WTC11 (cell line): Measurements from ENCODE around the gene CCDC172. TPM values are rescaled to one million over a fixed set of nuclear protein-coding genes. Genes with fewer than 3 reads are reported as not detected.

Source experiments
- ATAC-seq: fragments of 200-7000 bp; cut with Tn5 transposase; 2 replicates; pipeline ENCODE4 v1.10.0; 2021; ENCODE audit warnings: mild to moderate bottlenecking, moderate library complexity
- CTCF ChIA-PET: fragments of 300-600 bp; sonication (Branson Sonifier 250); formaldehyde crosslinking; loops from one replicate; lab custom pipeline; 2021; ENCODE audit warnings: antibody characterized with exemption; lab: Charles Lee
- POLR2A ChIA-PET: fragments of 350-600 bp; sonication (Branson Sonifier 250); formaldehyde crosslinking; loops from one replicate; lab custom pipeline; 2021; ENCODE audit warnings: antibody characterized with exemption; lab: Charles Lee
- DNase-seq: peaks from one replicate; pipeline ENCODE4 v3.0.0; 2021; ENCODE audit warnings: low spot score
- H3K27ac Mint-ChIP-seq: 2 replicates; pipeline ENCODE4 v1.8.0; 2021; ENCODE audit warnings: mixed read lengths
- H3K27me3 Mint-ChIP-seq: 2 replicates; pipeline ENCODE4 v1.8.0; 2021; ENCODE audit warnings: low read depth, mild to moderate bottlenecking, moderate library complexity, mixed read lengths
- H3K36me3 Mint-ChIP-seq: 2 replicates; pipeline ENCODE4 v1.8.0; 2021; ENCODE audit warnings: mixed read lengths
- H3K4me1 Mint-ChIP-seq: 2 replicates; pipeline ENCODE4 v1.8.0; 2022; ENCODE audit warnings: mixed read lengths
- H3K4me3 Mint-ChIP-seq: 2 replicates; pipeline ENCODE4 v1.8.0; 2021; ENCODE audit warnings: mild to moderate bottlenecking, moderate library complexity, mixed read lengths
- H3K9me3 Mint-ChIP-seq: 2 replicates; pipeline ENCODE4 v1.8.0; 2021; ENCODE audit warnings: mixed read lengths
- CBFB ChIP-seq: sonication (generic); formaldehyde crosslinking; IDR thresholded peaks from 2 replicates; pipeline ENCODE4 v1.8.1; 2022; ENCODE audit warnings: mild to moderate bottlenecking, low read depth, missing genetic modification reagents
- ELF4 ChIP-seq: sonication (generic); formaldehyde crosslinking; IDR thresholded peaks from 2 replicates; pipeline ENCODE4 v1.8.1; 2022; ENCODE audit warnings: low read depth, mild to moderate bottlenecking, moderate library complexity, missing genetic modification reagents
- EMX1 ChIP-seq: fragments of 250-450 bp; sonication (Bioruptor Pico); IDR thresholded peaks from 2 replicates; pipeline ENCODE4 v1.8.0; 2021; ENCODE audit warnings: mild to moderate bottlenecking
- ETV6 ChIP-seq: sonication (generic); formaldehyde crosslinking; IDR thresholded peaks from 2 replicates; pipeline ENCODE4 v1.8.1; 2022; ENCODE audit warnings: mild to moderate bottlenecking, missing genetic modification reagents
- FOXK1 ChIP-seq: sonication (generic); formaldehyde crosslinking; IDR thresholded peaks from 2 replicates; pipeline ENCODE4 v1.8.0; 2022; ENCODE audit warnings: mild to moderate bottlenecking, moderate library complexity, missing genetic modification reagents
- FOXP1 ChIP-seq: sonication (generic); formaldehyde crosslinking; IDR thresholded peaks from 2 replicates; pipeline ENCODE4 v1.8.0; 2022; ENCODE audit warnings: missing genetic modification reagents, mild to moderate bottlenecking, moderate library complexity, borderline replicate concordance
- GTF2I ChIP-seq: fragments of 250-450 bp; sonication (Bioruptor Pico); conservative IDR thresholded peaks from 2 replicates; pipeline ENCODE4 v1.4.0; 2021; ENCODE audit warnings: mild to moderate bottlenecking
- NR1H2 ChIP-seq: sonication (generic); formaldehyde crosslinking; IDR thresholded peaks from 2 replicates; pipeline ENCODE4 v1.9.0; 2021; ENCODE audit warnings: mild to moderate bottlenecking, moderate library complexity, missing genetic modification reagents
- NR3C1 ChIP-seq: sonication (generic); formaldehyde crosslinking; conservative IDR thresholded peaks from 2 replicates; pipeline ENCODE4 v1.8.1; 2023; ENCODE audit warnings: low read depth, mild to moderate bottlenecking, missing genetic modification reagents
- PRRX2 ChIP-seq: fragments of 250-450 bp; sonication (Bioruptor Pico); IDR thresholded peaks from 2 replicates; pipeline ENCODE4 v1.8.0; 2021; ENCODE audit warnings: mild to moderate bottlenecking
- ZNF232 ChIP-seq: sonication (generic); formaldehyde crosslinking; IDR thresholded peaks from 2 replicates; pipeline ENCODE4 v1.8.0; 2022; ENCODE audit warnings: mild to moderate bottlenecking, missing genetic modification reagents
- ZNF317 ChIP-seq: sonication (generic); formaldehyde crosslinking; IDR thresholded peaks from 2 replicates; pipeline ENCODE4 v1.8.1; 2023; ENCODE audit warnings: low read depth, mild to moderate bottlenecking, moderate library complexity, missing genetic modification reagents, borderline replicate concordance
- total RNA-seq: library from RNA; stranded (reverse); gene quantifications from 3 replicates; pipeline ENCODE4 v1.2.3, GENCODE V29; 2021
- TF ChIP-seq, protein P1 (sequence below): sonication (generic); formaldehyde crosslinking; IDR thresholded peaks from 2 replicates; pipeline ENCODE4 v1.8.1; 2022; ENCODE audit warnings: low read depth, missing genetic modification reagents, borderline replicate concordance
- TF ChIP-seq, protein P2 (sequence below): sonication (generic); formaldehyde crosslinking; IDR thresholded peaks from 2 replicates; pipeline ENCODE4 v1.8.1; 2023; ENCODE audit warnings: mild to moderate bottlenecking, missing genetic modification reagents, moderate library complexity
- TF ChIP-seq, protein P3 (sequence below): fragments of 250-450 bp; sonication (Bioruptor Pico); IDR thresholded peaks from 2 replicates; pipeline ENCODE4 v2.1.2; 2022; ENCODE audit warnings: mild to moderate bottlenecking, moderate library complexity
- TF ChIP-seq, protein P4 (sequence below): sonication (generic); formaldehyde crosslinking; IDR thresholded peaks from 2 replicates; pipeline ENCODE4 v1.8.1; 2022; ENCODE audit warnings: low read depth, mild to moderate bottlenecking, moderate library complexity, missing genetic modification reagents, borderline replicate concordance
- TF ChIP-seq, protein P5 (sequence below): sonication (generic); formaldehyde crosslinking; IDR thresholded peaks from 2 replicates; pipeline ENCODE4 v1.8.1; 2023; ENCODE audit warnings: mild to moderate bottlenecking, missing genetic modification reagents, borderline replicate concordance

CCDC172 gene
- total RNA-seq, 1 experiment from 2014 or later: 2.0 TPM

DNA sequence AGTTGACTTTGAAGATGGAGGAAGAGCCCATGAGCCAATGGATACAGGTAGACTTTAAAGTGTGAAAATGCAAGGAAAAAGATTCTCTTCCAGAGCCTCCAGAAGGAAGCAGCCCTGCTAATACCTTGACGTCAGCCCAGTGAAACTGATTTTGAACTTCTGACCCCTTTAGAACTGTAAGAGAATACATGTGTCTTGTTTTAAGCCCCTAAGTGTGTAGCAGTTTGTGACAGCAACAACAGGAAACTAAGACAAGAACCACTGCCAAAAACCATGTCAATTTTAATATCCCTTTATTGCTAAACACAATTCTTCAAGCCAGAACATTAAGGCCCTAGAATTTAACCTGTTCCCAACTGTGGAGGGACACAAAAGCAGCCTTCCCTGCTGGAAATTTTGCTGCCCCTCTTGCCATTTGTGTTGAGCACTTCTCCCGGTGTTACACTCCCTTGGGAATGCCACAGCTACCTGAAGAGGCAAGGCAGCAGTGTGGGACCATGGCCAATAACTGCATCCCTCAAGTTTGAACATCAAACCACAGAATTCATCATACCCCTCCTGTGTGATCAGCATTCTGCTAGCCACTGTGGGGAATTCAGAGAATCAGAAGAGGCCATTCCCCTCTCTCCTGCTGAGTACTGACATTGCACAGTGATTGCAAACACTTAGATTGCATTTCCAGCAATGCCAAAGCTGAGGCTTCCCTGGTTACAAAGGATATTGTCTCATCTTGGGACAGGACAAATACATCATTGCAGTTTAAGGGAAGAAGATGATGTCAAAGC is 12.3 kb upstream of the CCDC172 start:
- TF ChIP-seq, protein P1, sequence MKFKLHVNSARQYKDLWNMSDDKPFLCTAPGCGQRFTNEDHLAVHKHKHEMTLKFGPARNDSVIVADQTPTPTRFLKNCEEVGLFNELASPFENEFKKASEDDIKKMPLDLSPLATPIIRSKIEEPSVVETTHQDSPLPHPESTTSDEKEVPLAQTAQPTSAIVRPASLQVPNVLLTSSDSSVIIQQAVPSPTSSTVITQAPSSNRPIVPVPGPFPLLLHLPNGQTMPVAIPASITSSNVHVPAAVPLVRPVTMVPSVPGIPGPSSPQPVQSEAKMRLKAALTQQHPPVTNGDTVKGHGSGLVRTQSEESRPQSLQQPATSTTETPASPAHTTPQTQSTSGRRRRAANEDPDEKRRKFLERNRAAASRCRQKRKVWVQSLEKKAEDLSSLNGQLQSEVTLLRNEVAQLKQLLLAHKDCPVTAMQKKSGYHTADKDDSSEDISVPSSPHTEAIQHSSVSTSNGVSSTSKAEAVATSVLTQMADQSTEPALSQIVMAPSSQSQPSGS (CRISPR knock-in tag): no peak
- TF ChIP-seq PRRX2 (CRISPR knock-in tag): no peak
- TF ChIP-seq FOXK1 (CRISPR knock-in tag): no peak
- no peak for TF ChIP-seq CBFB (CRISPR knock-in tag)
- TF ChIP-seq, protein P2, sequence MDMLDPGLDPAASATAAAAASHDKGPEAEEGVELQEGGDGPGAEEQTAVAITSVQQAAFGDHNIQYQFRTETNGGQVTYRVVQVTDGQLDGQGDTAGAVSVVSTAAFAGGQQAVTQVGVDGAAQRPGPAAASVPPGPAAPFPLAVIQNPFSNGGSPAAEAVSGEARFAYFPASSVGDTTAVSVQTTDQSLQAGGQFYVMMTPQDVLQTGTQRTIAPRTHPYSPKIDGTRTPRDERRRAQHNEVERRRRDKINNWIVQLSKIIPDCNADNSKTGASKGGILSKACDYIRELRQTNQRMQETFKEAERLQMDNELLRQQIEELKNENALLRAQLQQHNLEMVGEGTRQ (CRISPR knock-in tag): no peak
- TF ChIP-seq, protein P3, sequence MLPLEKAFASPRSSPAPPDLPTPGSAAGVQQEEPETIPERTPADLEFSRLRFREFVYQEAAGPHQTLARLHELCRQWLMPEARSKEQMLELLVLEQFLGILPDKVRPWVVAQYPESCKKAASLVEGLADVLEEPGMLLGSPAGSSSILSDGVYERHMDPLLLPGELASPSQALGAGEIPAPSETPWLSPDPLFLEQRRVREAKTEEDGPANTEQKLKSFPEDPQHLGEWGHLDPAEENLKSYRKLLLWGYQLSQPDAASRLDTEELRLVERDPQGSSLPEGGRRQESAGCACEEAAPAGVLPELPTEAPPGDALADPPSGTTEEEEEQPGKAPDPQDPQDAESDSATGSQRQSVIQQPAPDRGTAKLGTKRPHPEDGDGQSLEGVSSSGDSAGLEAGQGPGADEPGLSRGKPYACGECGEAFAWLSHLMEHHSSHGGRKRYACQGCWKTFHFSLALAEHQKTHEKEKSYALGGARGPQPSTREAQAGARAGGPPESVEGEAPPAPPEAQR (CRISPR knock-in tag): no peak
- TF ChIP-seq, protein P4, sequence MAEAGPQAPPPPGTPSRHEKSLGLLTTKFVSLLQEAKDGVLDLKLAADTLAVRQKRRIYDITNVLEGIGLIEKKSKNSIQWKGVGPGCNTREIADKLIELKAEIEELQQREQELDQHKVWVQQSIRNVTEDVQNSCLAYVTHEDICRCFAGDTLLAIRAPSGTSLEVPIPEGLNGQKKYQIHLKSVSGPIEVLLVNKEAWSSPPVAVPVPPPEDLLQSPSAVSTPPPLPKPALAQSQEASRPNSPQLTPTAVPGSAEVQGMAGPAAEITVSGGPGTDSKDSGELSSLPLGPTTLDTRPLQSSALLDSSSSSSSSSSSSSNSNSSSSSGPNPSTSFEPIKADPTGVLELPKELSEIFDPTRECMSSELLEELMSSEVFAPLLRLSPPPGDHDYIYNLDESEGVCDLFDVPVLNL (CRISPR knock-in tag): no peak
- TF ChIP-seq ZNF317 (CRISPR knock-in tag): no peak
- TF ChIP-seq ELF4 (CRISPR knock-in tag): no peak
- TF ChIP-seq, protein P5, sequence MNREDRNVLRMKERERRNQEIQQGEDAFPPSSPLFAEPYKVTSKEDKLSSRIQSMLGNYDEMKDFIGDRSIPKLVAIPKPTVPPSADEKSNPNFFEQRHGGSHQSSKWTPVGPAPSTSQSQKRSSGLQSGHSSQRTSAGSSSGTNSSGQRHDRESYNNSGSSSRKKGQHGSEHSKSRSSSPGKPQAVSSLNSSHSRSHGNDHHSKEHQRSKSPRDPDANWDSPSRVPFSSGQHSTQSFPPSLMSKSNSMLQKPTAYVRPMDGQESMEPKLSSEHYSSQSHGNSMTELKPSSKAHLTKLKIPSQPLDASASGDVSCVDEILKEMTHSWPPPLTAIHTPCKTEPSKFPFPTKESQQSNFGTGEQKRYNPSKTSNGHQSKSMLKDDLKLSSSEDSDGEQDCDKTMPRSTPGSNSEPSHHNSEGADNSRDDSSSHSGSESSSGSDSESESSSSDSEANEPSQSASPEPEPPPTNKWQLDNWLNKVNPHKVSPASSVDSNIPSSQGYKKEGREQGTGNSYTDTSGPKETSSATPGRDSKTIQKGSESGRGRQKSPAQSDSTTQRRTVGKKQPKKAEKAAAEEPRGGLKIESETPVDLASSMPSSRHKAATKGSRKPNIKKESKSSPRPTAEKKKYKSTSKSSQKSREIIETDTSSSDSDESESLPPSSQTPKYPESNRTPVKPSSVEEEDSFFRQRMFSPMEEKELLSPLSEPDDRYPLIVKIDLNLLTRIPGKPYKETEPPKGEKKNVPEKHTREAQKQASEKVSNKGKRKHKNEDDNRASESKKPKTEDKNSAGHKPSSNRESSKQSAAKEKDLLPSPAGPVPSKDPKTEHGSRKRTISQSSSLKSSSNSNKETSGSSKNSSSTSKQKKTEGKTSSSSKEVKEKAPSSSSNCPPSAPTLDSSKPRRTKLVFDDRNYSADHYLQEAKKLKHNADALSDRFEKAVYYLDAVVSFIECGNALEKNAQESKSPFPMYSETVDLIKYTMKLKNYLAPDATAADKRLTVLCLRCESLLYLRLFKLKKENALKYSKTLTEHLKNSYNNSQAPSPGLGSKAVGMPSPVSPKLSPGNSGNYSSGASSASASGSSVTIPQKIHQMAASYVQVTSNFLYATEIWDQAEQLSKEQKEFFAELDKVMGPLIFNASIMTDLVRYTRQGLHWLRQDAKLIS: no peak
- TF ChIP-seq EMX1 (CRISPR knock-in tag): no peak
- no peak for TF ChIP-seq ZNF232 (CRISPR knock-in tag)
- no peak for TF ChIP-seq NR1H2 (CRISPR knock-in tag)
- no peak for TF ChIP-seq ETV6 (CRISPR knock-in tag)
- no peak for TF ChIP-seq FOXP1
- no peak for TF ChIP-seq NR3C1 (CRISPR knock-in tag)
- no peak for TF ChIP-seq GTF2I (CRISPR knock-in tag)
- Mint-ChIP-seq H3K9me3 (peaks cover 3% of the 10 kb centered on the region; the same call in 1 of the 2 replicates), H3K4me1 (peaks cover 10% of the 10 kb centered on the region), H3K36me3 (no peaks in the 10 kb centered on the region), H3K4me3 (no peak overlapping the region), H3K27me3 (no peaks in the 10 kb centered on the region), H3K27ac (no peak overlapping the region)
- no peak for DNase-seq
- POLR2A ChIA-PET: no interaction called here
- ATAC-seq: no peak
- CTCF ChIA-PET: no interaction called here
